Neural progenitor cell (in vitro differentiated cells): ENCODE data around the gene TAP1. TPM values are rescaled to one million over a fixed set of nuclear protein-coding genes. Genes with fewer than 3 reads are reported as not detected.

Experiments
- DNase-seq: peaks from one replicate; pipeline ENCODE4 v3.0.0-alpha.2; 2016; ENCODE audit warnings: low spot score
- H2AFZ ChIP-seq: fragments of 200-600 bp; sonication (generic); replicated peaks from 2 replicates; pipeline ENCODE4 v1.6.1; 2016; ENCODE audit warnings: antibody characterized with exemption
- H3F3A ChIP-seq: fragments of 200-600 bp; sonication (generic); 2 replicates; pipeline ENCODE4 v1.6.1; 2016; ENCODE audit warnings: antibody characterized with exemption, low read depth
- H3K27ac ChIP-seq: fragments of 200-600 bp; sonication (generic); 2 replicates; pipeline ENCODE4 v1.5.1; 2016; ENCODE audit warnings: mild to moderate bottlenecking
- H3K27me3 ChIP-seq: fragments of 200-600 bp; sonication (generic); 2 replicates; pipeline ENCODE4 v1.6.1; 2016; ENCODE audit warnings: mild to moderate bottlenecking, moderate library complexity
- H3K36me3 ChIP-seq: fragments of 200-600 bp; sonication (generic); 2 replicates; pipeline ENCODE4 v1.5.1; 2016
- H3K4me1 ChIP-seq: fragments of 200-600 bp; sonication (generic); 2 replicates; pipeline ENCODE4 v1.6.1; 2016; ENCODE audit warnings: mixed run types
- H3K4me2 ChIP-seq: fragments of 200-600 bp; sonication (generic); 2 replicates; pipeline ENCODE4 v1.6.1; 2016
- H3K4me3 ChIP-seq: fragments of 200-600 bp; sonication (generic); 2 replicates; pipeline ENCODE4 v1.5.1; 2016
- H3K79me2 ChIP-seq: fragments of 200-600 bp; sonication (generic); 2 replicates; pipeline ENCODE4 v1.6.1; 2016; ENCODE audit warnings: low read depth
- H3K9ac ChIP-seq: fragments of 200-600 bp; sonication (generic); 2 replicates; pipeline ENCODE4 v1.6.1; 2016
- H3K9me3 ChIP-seq: fragments of 200-600 bp; sonication (generic); 2 replicates; pipeline ENCODE4 v1.5.1; 2016; ENCODE audit warnings: low read depth
- H4K20me1 ChIP-seq: fragments of 200-600 bp; sonication (generic); 2 replicates; pipeline ENCODE4 v1.6.1; 2016; ENCODE audit warnings: low read depth
- H3K27ac Mint-ChIP-seq: 3 replicates; pipeline ENCODE4 v1.8.0; 2021; ENCODE audit warnings: mixed read lengths
- H3K27me3 Mint-ChIP-seq: 2 replicates; pipeline ENCODE4 v1.8.0; 2022; ENCODE audit warnings: low read depth, mild to moderate bottlenecking, inconsistent platforms, moderate library complexity, mixed read lengths; ENCODE audit not compliant: insufficient read depth
- H3K36me3 Mint-ChIP-seq: 3 replicates; pipeline ENCODE4 v1.8.0; 2021; ENCODE audit warnings: mixed read lengths
- H3K4me1 Mint-ChIP-seq: 3 replicates; pipeline ENCODE4 v1.8.0; 2021; ENCODE audit warnings: mixed read lengths
- H3K4me3 Mint-ChIP-seq: 3 replicates; pipeline ENCODE4 v1.8.0; 2021; ENCODE audit warnings: mild to moderate bottlenecking, moderate library complexity, mixed read lengths
- H3K9me3 Mint-ChIP-seq: 3 replicates; pipeline ENCODE4 v1.8.0; 2020; ENCODE audit warnings: mixed read lengths
- CTCF ChIP-seq: fragments of 200-600 bp; sonication (generic); IDR thresholded peaks from 2 replicates; pipeline ENCODE4 v1.5.1; 2017; ENCODE audit warnings: antibody characterized with exemption, mild to moderate bottlenecking
- EZH2 ChIP-seq: fragments of 200-600 bp; sonication (generic); IDR thresholded peaks from 2 replicates; pipeline ENCODE4 v1.6.1; 2017; ENCODE audit warnings: antibody characterized with exemption, mild to moderate bottlenecking, moderate library complexity
- EZH2phosphoT487 ChIP-seq: fragments of 200-600 bp; sonication (generic); IDR thresholded peaks from 2 replicates; pipeline ENCODE4 v1.6.1; 2017; ENCODE audit warnings: antibody characterized with exemption
- total RNA-seq: library from RNA; depleted of rRNA; stranded (reverse); fragments of >200 nt; gene quantifications from 2 replicates; pipeline ENCODE4 v1.2.3, GENCODE V29; 2015; ENCODE audit warnings: low replicate concordance

TAP1 gene
- total RNA-seq, 1 donor from 2014 or later, result 6.5 TPM

GRCh38 chr6:32842690-32843089 lies 10.8 kb downstream of the TAP1 start:
- no peak for DNase-seq
- Histone ChIP-seq H3K79me2 (no peaks in the 10 kb centered on the region), H3K4me3 (no peak overlapping the region), H3K9ac (no peak overlapping the region), H3K27ac (no peak overlapping the region), H3F3A (peaks cover 5% of the 10 kb centered on the region), H3K27me3 (peaks cover 56% of the 10 kb centered on the region), H3K4me2 (no peak overlapping the region), H4K20me1 (no peaks in the 10 kb centered on the region), H3K4me1 (peaks cover 7% of the 10 kb centered on the region), H3K9me3 (no peaks in the 10 kb centered on the region), H2AFZ (no peak overlapping the region), H3K36me3 (no peaks in the 10 kb centered on the region)
- no peaks in the 10 kb centered on the region for H3K9me3 Mint-ChIP-seq
- TF ChIP-seq EZH2phosphoT487, result no peak
- TF ChIP-seq CTCF, result no peak
- TF ChIP-seq EZH2, result no peak
- peak overlapping the region; percentile 90 for H3K4me3 Mint-ChIP-seq
- H3K27ac Mint-ChIP-seq, result no peak overlapping the region
- peaks cover 50% of the 10 kb centered on the region for H3K27me3 Mint-ChIP-seq
- peaks cover 11% of the 10 kb centered on the region for H3K4me1 Mint-ChIP-seq
- H3K36me3 Mint-ChIP-seq, result no peaks in the 10 kb centered on the region

GRCh38 chr6:32842021-32842650 lies 11.4 kb downstream of the TAP1 start:
- peak overlapping the region; percentile 31 for H3K4me3 Mint-ChIP-seq
- H3K36me3 Mint-ChIP-seq, result no peaks in the 10 kb centered on the region
- H3K4me1 Mint-ChIP-seq, result peaks cover 16% of the 10 kb centered on the region
- TF ChIP-seq CTCF (no peak), EZH2 (no peak), EZH2phosphoT487 (no peak)
- Histone ChIP-seq H3K9me3 (no peaks in the 10 kb centered on the region), H3K27ac (no peak overlapping the region), H3K36me3 (no peaks in the 10 kb centered on the region), H3F3A (peaks cover 5% of the 10 kb centered on the region), H3K4me3 (no peak overlapping the region), H4K20me1 (no peaks in the 10 kb centered on the region), H3K4me2 (no peak overlapping the region), H3K27me3 (peaks cover 56% of the 10 kb centered on the region), H3K79me2 (no peaks in the 10 kb centered on the region), H3K9ac (no peak overlapping the region), H3K4me1 (peaks cover 8% of the 10 kb centered on the region), H2AFZ (no peak overlapping the region)
- no peak for DNase-seq
- no peak overlapping the region for H3K27ac Mint-ChIP-seq
- H3K9me3 Mint-ChIP-seq, result no peaks in the 10 kb centered on the region
- peaks cover 50% of the 10 kb centered on the region for H3K27me3 Mint-ChIP-seq

GRCh38 chr6:32840604-32841246 lies 12.8 kb downstream of the TAP1 start:
- Mint-ChIP-seq H3K4me1 (peaks cover 17% of the 10 kb centered on the region), H3K4me3 (no peak overlapping the region), H3K27ac (no peak overlapping the region), H3K9me3 (no peaks in the 10 kb centered on the region), H3K36me3 (no peaks in the 10 kb centered on the region), H3K27me3 (peaks cover 44% of the 10 kb centered on the region)
- Histone ChIP-seq H3K9ac (no peak overlapping the region), H3K27ac (no peak overlapping the region), H3K4me1 (peaks cover 8% of the 10 kb centered on the region), H4K20me1 (no peaks in the 10 kb centered on the region), H3F3A (peaks cover 5% of the 10 kb centered on the region), H2AFZ (no peak overlapping the region), H3K36me3 (no peaks in the 10 kb centered on the region), H3K4me2 (no peak overlapping the region), H3K9me3 (no peaks in the 10 kb centered on the region), H3K27me3 (peaks cover 54% of the 10 kb centered on the region), H3K79me2 (no peaks in the 10 kb centered on the region), H3K4me3 (no peak overlapping the region)
- TF ChIP-seq CTCF (no peak), EZH2 (no peak), EZH2phosphoT487 (no peak)
- DNase-seq, result no peak
